Measurements from ENCODE around the gene HDAC8. TPM values are rescaled to one million over a fixed set of nuclear protein-coding genes. Genes with fewer than 3 reads are reported as not detected.
"Not testable (repeated sequence)": the region's sequence is repeated elsewhere in the genome, so short reads cannot be mapped to it uniquely, and the experiment has no call there.

HDAC8 gene
- total RNA-seq (2014; rRNA removed; shearing (Covaris generic)) = 19.7 and 20.8 TPM in 2 replicates

GRCh38 chrX:72572248-72573157 is at the start of gene HDAC8:
HDAC8 (minus strand) TSS chrX:72572843; CDS start chrX:72572761, 82 bp downstream.
- DNase-seq (ENCODE audit: low spot score) = peak; percentile 79

DNA sequence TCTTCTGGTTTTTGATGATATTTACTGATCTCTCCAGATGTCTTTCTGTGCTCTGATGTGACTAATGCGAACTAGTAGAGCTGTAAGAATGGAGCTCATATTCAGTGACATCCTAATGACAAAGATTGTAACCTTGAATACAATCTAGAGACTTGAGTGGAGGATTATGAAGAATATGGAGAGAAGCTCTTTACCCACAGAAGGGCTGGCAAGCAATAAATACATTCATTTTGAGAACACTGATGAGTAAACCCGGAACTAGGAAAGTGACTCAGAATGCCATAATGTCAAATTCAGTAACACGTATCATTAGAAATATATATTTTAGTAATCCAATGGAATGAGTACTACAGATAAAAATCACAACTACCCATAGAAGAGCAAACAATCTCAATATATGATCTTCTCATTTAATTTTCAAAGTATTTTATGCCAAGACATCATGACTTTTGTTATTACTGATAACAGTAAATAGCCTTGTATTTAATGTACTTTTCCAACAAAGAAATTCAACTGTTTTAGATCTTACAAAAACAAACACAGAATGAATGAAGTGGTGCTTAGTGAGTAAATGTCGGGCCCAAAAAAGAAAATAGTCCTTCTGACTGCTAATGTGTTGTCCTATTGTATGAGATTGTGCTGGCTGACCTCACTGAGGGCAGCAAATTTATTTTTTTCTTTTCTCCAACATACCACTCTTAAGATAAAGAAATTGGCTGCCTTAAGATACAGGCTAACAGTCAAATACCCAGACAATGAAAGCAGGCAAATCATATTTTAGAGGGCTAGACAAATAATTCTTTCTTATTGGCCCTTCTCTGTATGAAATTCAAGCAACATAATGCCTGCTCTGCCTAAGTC is 49.2 kb upstream of the HDAC8 start:
- DNase-seq (ENCODE audit: low spot score) = peak; percentile 48

DNA sequence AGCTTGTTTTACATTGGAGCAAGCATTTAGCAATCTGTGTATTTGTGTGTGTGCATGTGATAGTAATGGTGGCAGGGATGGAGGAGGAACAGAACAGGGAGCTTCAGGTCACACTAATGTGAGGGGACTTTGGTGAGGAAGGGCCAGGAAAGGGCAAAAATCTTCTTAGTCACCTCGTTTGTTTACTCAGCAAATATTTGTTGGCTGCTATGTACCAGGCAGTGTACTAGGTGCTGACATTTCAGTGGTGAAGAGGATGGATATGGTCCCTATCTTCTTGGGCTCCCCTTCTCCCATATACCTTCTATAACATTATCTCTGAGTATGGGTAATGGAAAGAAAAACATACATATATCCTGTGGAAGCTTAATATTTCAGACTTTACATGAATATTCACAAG is 48.5 kb upstream of the HDAC8 start:
- DNase-seq (ENCODE audit: low spot score) = peak; percentile 56

- peak; percentile 91 for DNase-seq (ENCODE audit: low spot score)
Measured at GRCh38 chrX:72620550-72621145, 48.0 kb upstream of the HDAC8 start.

GRCh38 chrX:72609313-72609712 is 36.7 kb upstream of the HDAC8 start:
- peak; percentile 47 for DNase-seq (ENCODE audit: low spot score)

DNA sequence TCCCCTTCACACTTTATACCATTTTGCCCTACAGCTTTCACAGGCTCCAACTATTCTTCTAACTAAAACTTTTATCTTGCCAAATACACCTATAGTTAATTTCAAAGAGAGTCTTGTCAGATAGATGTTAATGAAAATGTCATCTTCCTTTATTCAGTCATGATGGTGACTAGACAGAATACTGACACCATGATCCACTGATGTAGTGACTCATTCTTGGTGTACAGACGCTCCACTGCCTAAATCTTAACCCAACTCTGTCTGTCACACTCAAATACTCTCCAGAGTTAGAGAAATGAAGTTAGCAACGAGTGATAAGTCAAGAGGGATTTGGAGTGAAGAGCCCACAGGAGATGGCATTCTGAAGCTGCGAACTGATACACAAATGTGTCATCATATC is 32.1 kb upstream of the HDAC8 start:
- no peak for DNase-seq (ENCODE audit: low spot score)

GRCh38 chrX:72604112-72604511 is 31.5 kb upstream of the HDAC8 start:
- DNase-seq (ENCODE audit: low spot score) = no peak

DNA sequence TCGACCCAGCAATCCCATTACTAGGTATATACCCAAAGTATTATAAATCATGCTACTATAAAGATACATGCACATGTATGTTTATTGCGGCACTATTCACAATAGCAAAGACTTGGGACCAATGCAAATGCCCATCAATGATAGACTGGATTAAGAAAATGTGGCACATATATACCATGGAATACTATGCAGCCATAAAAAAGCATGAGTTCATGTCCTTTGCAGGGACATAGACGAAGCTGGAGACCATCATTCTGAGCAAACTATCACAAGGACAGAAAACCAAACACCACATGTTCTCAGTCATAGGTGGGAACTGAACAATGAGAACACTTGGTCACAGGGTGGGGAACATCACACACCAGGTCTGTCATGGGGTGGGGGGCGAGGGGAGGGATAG is 18.4 kb upstream of the HDAC8 start:
- not testable (repeated sequence) for DNase-seq (ENCODE audit: low spot score)

GRCh38 chrX:72584163-72584562 is 11.5 kb upstream of the HDAC8 start:
- no peak for DNase-seq (ENCODE audit: low spot score)

GRCh38 chrX:72576141-72576894 is 3.7 kb upstream of the HDAC8 start:
- no peak for DNase-seq (ENCODE audit: low spot score)

- no peak for DNase-seq (ENCODE audit: low spot score)
Measured at GRCh38 chrX:72573158-72573511, 492 bp upstream of the HDAC8 start.

- peak; percentile 6 for DNase-seq (ENCODE audit: low spot score)
Measured at GRCh38 chrX:72569786-72570185, 2.9 kb downstream of the HDAC8 start.

- no peak for DNase-seq (ENCODE audit: low spot score)
Measured at GRCh38 chrX:72568406-72569092, 4.1 kb downstream of the HDAC8 start.

DNA sequence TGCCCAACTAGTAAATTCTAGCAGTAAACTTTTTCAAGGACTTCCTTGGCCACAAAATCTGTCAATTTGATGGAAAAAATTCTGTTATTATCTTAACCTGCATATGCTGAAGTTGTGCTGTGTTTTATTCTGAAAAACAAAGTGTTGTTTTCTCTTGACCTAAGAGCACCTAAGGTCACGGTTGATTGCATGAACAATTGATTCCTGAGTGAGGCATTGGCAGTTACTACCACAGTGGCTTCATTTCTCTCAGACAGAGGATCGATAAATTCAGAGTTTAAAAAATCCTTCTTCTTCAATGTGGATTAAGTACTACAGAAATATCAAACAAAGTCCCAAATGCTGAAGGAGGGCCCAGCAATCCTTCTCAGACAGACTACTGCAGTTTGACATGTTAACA is 6.2 kb downstream of the HDAC8 start:
- no peak for DNase-seq (ENCODE audit: low spot score)

DNA sequence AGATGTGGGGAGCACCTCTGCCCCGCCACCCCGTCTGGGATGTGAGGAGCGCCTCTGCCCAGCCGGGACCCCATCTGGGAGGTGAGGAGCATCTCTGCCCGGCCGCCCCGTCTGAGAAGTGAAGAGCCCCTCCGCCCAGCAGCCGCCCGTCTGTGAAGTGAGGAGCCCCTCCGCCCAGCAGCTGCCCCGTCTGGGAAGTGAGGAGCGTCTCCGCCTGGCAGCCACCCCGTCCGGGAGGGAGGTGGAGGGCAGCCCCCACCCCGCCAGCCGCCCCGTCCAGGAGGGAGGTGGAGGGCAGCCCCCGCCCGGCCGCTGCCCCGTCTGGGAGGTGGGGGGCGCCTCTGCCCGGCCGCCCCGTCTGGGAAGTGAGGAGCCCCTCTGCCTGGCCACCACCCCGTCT is 13.0 kb downstream of the HDAC8 start:
- not testable (repeated sequence) for DNase-seq (ENCODE audit: low spot score)

GRCh38 chrX:72554448-72555140 is 18.0 kb downstream of the HDAC8 start:
- DNase-seq (ENCODE audit: low spot score) = peak; percentile 76

- not testable (repeated sequence) for DNase-seq (ENCODE audit: low spot score)
Measured at GRCh38 chrX:72552443-72552842, 20.2 kb downstream of the HDAC8 start.

DNA sequence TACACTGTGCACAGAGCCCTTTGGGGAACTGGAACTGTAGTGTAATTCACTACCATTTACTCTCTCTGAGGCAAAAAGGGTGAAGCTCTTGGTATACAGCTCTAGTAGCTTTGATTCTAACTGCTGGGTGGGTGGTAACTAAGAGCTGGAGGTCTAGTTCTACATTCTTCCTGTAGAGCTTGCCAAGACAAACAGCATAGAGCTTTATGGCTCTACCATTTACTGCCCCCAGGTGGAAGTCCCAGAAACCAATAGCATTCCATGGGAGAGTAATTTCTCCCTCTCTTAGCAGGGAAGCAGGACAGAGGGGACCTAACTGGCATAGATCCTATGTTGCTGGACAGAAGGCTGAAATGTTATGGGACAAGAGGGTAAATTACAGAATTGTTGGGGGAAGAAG is 26.7 kb downstream of the HDAC8 start:
- peak; percentile 66 for DNase-seq (ENCODE audit: low spot score)

GRCh38 chrX:72540318-72540717 is 32.3 kb downstream of the HDAC8 start:
- DNase-seq (ENCODE audit: low spot score) = peak; percentile 53

DNA sequence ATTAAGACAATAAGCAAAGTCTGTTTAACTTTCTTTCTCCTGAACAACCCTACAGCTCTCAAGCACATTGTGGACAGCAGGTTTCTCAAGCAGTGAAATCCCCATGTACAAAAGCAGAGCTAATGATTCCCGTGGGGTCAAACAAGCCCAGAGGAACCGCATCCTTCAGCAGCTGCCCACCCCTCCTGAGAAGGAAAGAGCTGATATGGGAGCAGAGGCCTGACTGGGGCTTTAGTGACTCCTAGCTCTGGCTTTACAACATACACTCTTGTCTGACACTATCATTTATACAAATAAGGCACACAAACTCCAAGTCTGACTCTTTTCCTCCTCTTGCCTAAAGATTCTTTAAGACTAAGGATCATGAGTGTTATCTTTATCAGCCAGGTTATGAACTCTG is 32.8 kb downstream of the HDAC8 start:
- no peak for DNase-seq (ENCODE audit: low spot score)
